H9 (cell line): ENCODE results near the gene ITSN1. TPM values are rescaled to one million over a fixed set of nuclear protein-coding genes. Genes with fewer than 3 reads are reported as not detected.

Experiments used
- DNase-seq: peaks from one replicate; pipeline ENCODE4 v3.0.0-alpha.2; 2017
- H2AFZ ChIP-seq: one replicate; pipeline ENCODE4 v1.6.1; 2013; ENCODE audit warnings: mild to moderate bottlenecking, low read length, control low read depth, moderate library complexity
- H2AK5ac ChIP-seq: 2 replicates; pipeline ENCODE4 v1.6.1; 2013; ENCODE audit warnings: low read length, control low read depth, mixed read lengths; ENCODE audit not compliant: insufficient read length
- H2BK120ac ChIP-seq: one replicate; pipeline ENCODE4 v1.6.1; 2013; ENCODE audit warnings: low read depth, mild to moderate bottlenecking, low read length, control low read depth, inconsistent platforms; ENCODE audit not compliant: poor library complexity, severe bottlenecking
- H2BK12ac ChIP-seq: 2 replicates; pipeline ENCODE4 v1.6.1; 2013; ENCODE audit warnings: low read length, control low read depth, mixed read lengths, low read depth; ENCODE audit not compliant: insufficient read length
- H2BK15ac ChIP-seq: 2 replicates; pipeline ENCODE4 v1.6.1; 2013; ENCODE audit warnings: low read depth, low read length, control low read depth
- H2BK20ac ChIP-seq: one replicate; pipeline ENCODE4 v1.6.1; 2013; ENCODE audit warnings: low read depth, mild to moderate bottlenecking, low read length, control low read depth, inconsistent platforms; ENCODE audit not compliant: poor library complexity, severe bottlenecking
- H2BK5ac ChIP-seq: 2 replicates; pipeline ENCODE4 v1.6.1; 2013; ENCODE audit warnings: low read length, control low read depth, mixed read lengths; ENCODE audit not compliant: insufficient read length
- H3K14ac ChIP-seq: 2 replicates; pipeline ENCODE4 v1.6.1; 2013; ENCODE audit warnings: low read length, control low read depth; ENCODE audit not compliant: insufficient read depth
- H3K18ac ChIP-seq: 2 replicates; pipeline ENCODE4 v1.6.1; 2013; ENCODE audit warnings: low read depth, mild to moderate bottlenecking, mixed read lengths, low read length, control low read depth; ENCODE audit not compliant: insufficient read length
- H3K23ac ChIP-seq: 2 replicates; pipeline ENCODE4 v1.6.1; 2013; ENCODE audit warnings: low read length, control low read depth, mixed read lengths, low read depth; ENCODE audit not compliant: insufficient read length
- H3K23me2 ChIP-seq: 2 replicates; pipeline ENCODE4 v1.6.1; 2013; ENCODE audit warnings: low read depth, mild to moderate bottlenecking, mixed read lengths, low read length, control low read depth; ENCODE audit not compliant: insufficient read length, poor library complexity, severe bottlenecking
- H3K27ac ChIP-seq: 2 replicates; pipeline ENCODE4 v1.5.1; 2013; ENCODE audit warnings: low read length, control low read depth, mixed read lengths, low read depth; ENCODE audit not compliant: insufficient read length
- H3K27me3 ChIP-seq: 2 replicates; pipeline ENCODE4 v1.6.1; 2013; ENCODE audit warnings: low read length, control low read depth, inconsistent platforms; ENCODE audit not compliant: insufficient read depth
- H3K4ac ChIP-seq: 2 replicates; pipeline ENCODE4 v1.6.1; 2013; ENCODE audit warnings: low read depth, mild to moderate bottlenecking, control low read depth, inconsistent platforms, low read length, moderate library complexity
- H3K4me1 ChIP-seq: 2 replicates; pipeline ENCODE4 v1.6.1; 2013; ENCODE audit warnings: low read length, control low read depth, inconsistent platforms; ENCODE audit not compliant: insufficient read depth
- H3K4me2 ChIP-seq: 2 replicates; pipeline ENCODE4 v1.6.1; 2013; ENCODE audit warnings: low read length, control low read depth, mixed read lengths; ENCODE audit not compliant: insufficient read length, insufficient read depth
- H3K56ac ChIP-seq: 2 replicates; pipeline ENCODE4 v1.6.1; 2013; ENCODE audit warnings: low read depth, mild to moderate bottlenecking, mixed read lengths, low read length, control low read depth; ENCODE audit not compliant: insufficient read length
- H3K79me1 ChIP-seq: 2 replicates; pipeline ENCODE4 v1.6.1; 2013; ENCODE audit warnings: low read depth, mild to moderate bottlenecking, moderate library complexity, low read length, control low read depth, inconsistent platforms; ENCODE audit not compliant: insufficient read depth, poor library complexity, severe bottlenecking
- H3K79me2 ChIP-seq: 2 replicates; pipeline ENCODE4 v1.6.1; 2013; ENCODE audit warnings: low read length, control low read depth, inconsistent platforms; ENCODE audit not compliant: insufficient read depth
- H3K9ac ChIP-seq: 2 replicates; pipeline ENCODE4 v1.6.1; 2013; ENCODE audit warnings: low read length, control low read depth, mixed read lengths; ENCODE audit not compliant: insufficient read length; ENCODE audit errors: extremely low read depth
- H3K9me3 ChIP-seq: one replicate; pipeline ENCODE4 v1.6.1; 2013; ENCODE audit warnings: low read depth, low read length, inconsistent platforms; ENCODE audit not compliant: control insufficient read depth
- H3T11ph ChIP-seq: one replicate; pipeline ENCODE4 v1.6.1; 2013; ENCODE audit warnings: mild to moderate bottlenecking, low read length, control low read depth, inconsistent platforms
- H4K20me1 ChIP-seq: one replicate; pipeline ENCODE4 v1.6.1; 2013; ENCODE audit not compliant: control insufficient read depth, insufficient read length, insufficient read depth
- H4K5ac ChIP-seq: 2 replicates; pipeline ENCODE4 v1.6.1; 2013; ENCODE audit warnings: low read depth, mild to moderate bottlenecking, mixed read lengths, low read length, control low read depth; ENCODE audit not compliant: insufficient read length
- H4K8ac ChIP-seq: replicated peaks from 2 replicates; pipeline ENCODE4 v1.6.1; 2013; ENCODE audit warnings: low read length, control low read depth, mixed read lengths, low read depth; ENCODE audit not compliant: insufficient read length
- H4K91ac ChIP-seq: 2 replicates; pipeline ENCODE4 v1.6.1; 2013; ENCODE audit warnings: low read depth, mild to moderate bottlenecking, moderate library complexity, mixed read lengths, low read length, control low read depth; ENCODE audit not compliant: insufficient read length
- H3K27ac Mint-ChIP-seq, 3 experiments: 2 replicates in 2 of 3; 3 replicates in 1 of 3; pipeline ENCODE4 v1.8.0; 2020 to 2021; ENCODE audit warnings: mixed read lengths in 3 of 3, mild to moderate bottlenecking in 1 of 3, moderate library complexity in 1 of 3
- H3K27me3 Mint-ChIP-seq: 2 replicates; pipeline ENCODE4 v1.8.0; 2021; ENCODE audit warnings: low read depth, mild to moderate bottlenecking, moderate library complexity, mixed read lengths
- H3K36me3 Mint-ChIP-seq, 3 experiments: 2 replicates in 2 of 3; 3 replicates in 1 of 3; pipeline ENCODE4 v1.8.0; 2020 to 2021; ENCODE audit warnings: low read depth in 3 of 3, mixed read lengths in 3 of 3; ENCODE audit not compliant: insufficient read depth in 1 of 3
- H3K4me1 Mint-ChIP-seq, 2 experiments: 2 replicates each; pipeline ENCODE4 v1.8.0; 2020; ENCODE audit warnings: mixed read lengths in 2 of 2
- H3K4me3 Mint-ChIP-seq, 2 experiments: 2 replicates in 1 of 2; 3 replicates in 1 of 2; pipeline ENCODE4 v1.8.0; 2020 to 2021; ENCODE audit warnings: mild to moderate bottlenecking in 2 of 2, mixed read lengths in 2 of 2, moderate library complexity in 1 of 2
- H3K9me3 Mint-ChIP-seq, 2 experiments: 2 replicates in 1 of 2; 3 replicates in 1 of 2; pipeline ENCODE4 v1.8.0; 2020; ENCODE audit warnings: mild to moderate bottlenecking in 2 of 2, mixed read lengths in 2 of 2, moderate library complexity in 1 of 2
- WGBS: extraction: QIAGEN DNeasy Blood & Tissue Kit; methylation state at CpG from one replicate; pipeline ENCODE4 v1.1.7; 2013; ENCODE audit warnings: missing lambda C conversion rate, low lambda C conversion rate, mixed read lengths; ENCODE audit not compliant: insufficient read length; ENCODE audit errors: extremely low coverage; 5-methylcytosine and 5-hydroxymethylcytosine counted together
- total RNA-seq: library from RNA; stranded (reverse); gene quantifications from 2 replicates; pipeline ENCODE4 v1.2.1, GENCODE V29; 2021
- TF ChIP-seq, protein P1 (sequence below): fragments of 200-600 bp; sonication (generic); conservative IDR thresholded peaks from 3 replicates; pipeline ENCODE4 v1.8.0; 2021; ENCODE audit warnings: antibody characterized with exemption, mild to moderate bottlenecking

ITSN1 gene
- total RNA-seq, 1 experiment from 2014 or later: 94.2 TPM

DNA sequence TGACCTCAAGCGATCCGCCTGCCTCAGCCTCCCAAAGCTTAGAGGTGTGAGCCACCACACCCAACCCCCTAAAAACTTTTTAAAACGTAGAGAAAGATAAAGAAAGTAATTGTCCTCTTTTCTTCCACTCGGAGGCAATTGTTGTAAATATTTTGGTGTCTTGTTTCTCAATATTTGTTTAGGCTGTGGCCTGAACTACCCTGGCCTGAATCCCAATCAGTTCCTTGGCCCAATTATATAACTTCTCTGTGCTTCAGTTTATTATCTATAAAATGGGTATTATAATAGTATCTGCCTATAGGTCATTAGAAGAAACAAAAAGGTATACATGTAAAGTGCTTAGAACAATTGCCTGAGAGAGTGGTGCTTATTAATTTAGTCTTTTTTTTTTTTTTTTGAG lies 275.1 kb downstream of the ITSN1 start:
- DNase-seq: no peak
- peaks cover 9% of the 10 kb centered on the region for H3K23me2 ChIP-seq
- no peak overlapping the region for H3K4me2 ChIP-seq
- H3K9me3 Mint-ChIP-seq: no peaks in the 10 kb centered on the region; a peak in 1 of 5 replicates
- H2AK5ac ChIP-seq: no peak overlapping the region
- H3K79me2 ChIP-seq: peaks cover 7% of the 10 kb centered on the region; the same call in 1 of the 2 replicates
- no peak overlapping the region for H3K56ac ChIP-seq
- H4K20me1 ChIP-seq: no peaks in the 10 kb centered on the region
- H3K9ac ChIP-seq: no peak overlapping the region
- no peak overlapping the region for H4K8ac ChIP-seq
- no peak overlapping the region for H2BK15ac ChIP-seq
- H3K4me3 Mint-ChIP-seq: no peak overlapping the region
- H4K91ac ChIP-seq: no peak overlapping the region
- no peak overlapping the region for H3K14ac ChIP-seq
- H3K18ac ChIP-seq: no peak overlapping the region
- H3K27ac ChIP-seq: no peak overlapping the region
- H2BK120ac ChIP-seq: no peak overlapping the region
- no peaks in the 10 kb centered on the region for H3K27me3 ChIP-seq
- peaks cover 8 to 17% (median 16%) of the 10 kb centered on the region in 3 experiments; a peak in 5 of 7 replicates for H3K36me3 Mint-ChIP-seq
- H3K23ac ChIP-seq: no peak overlapping the region
- no peak overlapping the region for H3K27ac Mint-ChIP-seq
- TF ChIP-seq, protein P1, sequence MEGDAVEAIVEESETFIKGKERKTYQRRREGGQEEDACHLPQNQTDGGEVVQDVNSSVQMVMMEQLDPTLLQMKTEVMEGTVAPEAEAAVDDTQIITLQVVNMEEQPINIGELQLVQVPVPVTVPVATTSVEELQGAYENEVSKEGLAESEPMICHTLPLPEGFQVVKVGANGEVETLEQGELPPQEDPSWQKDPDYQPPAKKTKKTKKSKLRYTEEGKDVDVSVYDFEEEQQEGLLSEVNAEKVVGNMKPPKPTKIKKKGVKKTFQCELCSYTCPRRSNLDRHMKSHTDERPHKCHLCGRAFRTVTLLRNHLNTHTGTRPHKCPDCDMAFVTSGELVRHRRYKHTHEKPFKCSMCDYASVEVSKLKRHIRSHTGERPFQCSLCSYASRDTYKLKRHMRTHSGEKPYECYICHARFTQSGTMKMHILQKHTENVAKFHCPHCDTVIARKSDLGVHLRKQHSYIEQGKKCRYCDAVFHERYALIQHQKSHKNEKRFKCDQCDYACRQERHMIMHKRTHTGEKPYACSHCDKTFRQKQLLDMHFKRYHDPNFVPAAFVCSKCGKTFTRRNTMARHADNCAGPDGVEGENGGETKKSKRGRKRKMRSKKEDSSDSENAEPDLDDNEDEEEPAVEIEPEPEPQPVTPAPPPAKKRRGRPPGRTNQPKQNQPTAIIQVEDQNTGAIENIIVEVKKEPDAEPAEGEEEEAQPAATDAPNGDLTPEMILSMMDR: no peak
- H4K5ac ChIP-seq: no peak overlapping the region
- H3K4ac ChIP-seq: no peak overlapping the region
- no peaks in the 10 kb centered on the region for H3K27me3 Mint-ChIP-seq
- H2BK5ac ChIP-seq: no peak overlapping the region
- H2AFZ ChIP-seq: no peak overlapping the region
- H3K4me1 Mint-ChIP-seq: peaks cover 14 to 17% of the 10 kb centered on the region in 2 experiments
- H3K4me1 ChIP-seq: peaks cover 2% of the 10 kb centered on the region
- H3K9me3 ChIP-seq: no peaks in the 10 kb centered on the region
- H3T11ph ChIP-seq: no peak overlapping the region
- no peaks in the 10 kb centered on the region for H3K79me1 ChIP-seq
- no CpG with 5 or more reads among the region's 4 CpGs for WGBS
- H2BK20ac ChIP-seq: no peak overlapping the region
- H2BK12ac ChIP-seq: no peak overlapping the region
